ENCODE data around the gene MYO18B.

DNA sequence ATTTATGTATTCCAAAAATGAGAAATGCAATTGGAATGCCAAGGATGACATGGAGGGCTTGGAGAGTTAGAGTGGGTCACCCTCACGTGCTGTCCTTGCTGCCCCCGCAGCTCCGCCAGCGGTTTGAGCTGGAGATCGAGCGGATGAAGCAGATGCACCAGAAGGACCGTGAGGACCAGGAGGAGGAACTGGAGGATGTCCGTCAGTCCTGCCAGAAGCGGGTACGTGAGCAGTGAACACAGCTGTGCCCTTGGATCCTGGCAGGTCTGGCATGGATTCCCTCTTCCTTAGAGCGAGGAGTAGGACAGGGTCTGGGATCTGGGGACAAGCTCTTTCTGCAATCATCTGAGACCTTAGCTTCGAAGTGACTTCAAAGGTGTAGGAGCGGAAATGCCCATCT is 166.2 kb downstream of the MYO18B start:
- no peak for TF ChIP-seq EZH2 (IDR thresholded peaks at IDR 0.05; ENCODE audit: borderline replicate concordance, insufficient read depth, low read depth, low read length, poor library complexity, severe bottlenecking)
- TF ChIP-seq, protein P1, sequence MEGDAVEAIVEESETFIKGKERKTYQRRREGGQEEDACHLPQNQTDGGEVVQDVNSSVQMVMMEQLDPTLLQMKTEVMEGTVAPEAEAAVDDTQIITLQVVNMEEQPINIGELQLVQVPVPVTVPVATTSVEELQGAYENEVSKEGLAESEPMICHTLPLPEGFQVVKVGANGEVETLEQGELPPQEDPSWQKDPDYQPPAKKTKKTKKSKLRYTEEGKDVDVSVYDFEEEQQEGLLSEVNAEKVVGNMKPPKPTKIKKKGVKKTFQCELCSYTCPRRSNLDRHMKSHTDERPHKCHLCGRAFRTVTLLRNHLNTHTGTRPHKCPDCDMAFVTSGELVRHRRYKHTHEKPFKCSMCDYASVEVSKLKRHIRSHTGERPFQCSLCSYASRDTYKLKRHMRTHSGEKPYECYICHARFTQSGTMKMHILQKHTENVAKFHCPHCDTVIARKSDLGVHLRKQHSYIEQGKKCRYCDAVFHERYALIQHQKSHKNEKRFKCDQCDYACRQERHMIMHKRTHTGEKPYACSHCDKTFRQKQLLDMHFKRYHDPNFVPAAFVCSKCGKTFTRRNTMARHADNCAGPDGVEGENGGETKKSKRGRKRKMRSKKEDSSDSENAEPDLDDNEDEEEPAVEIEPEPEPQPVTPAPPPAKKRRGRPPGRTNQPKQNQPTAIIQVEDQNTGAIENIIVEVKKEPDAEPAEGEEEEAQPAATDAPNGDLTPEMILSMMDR (IDR thresholded peaks at IDR 0.05): no peak
